NCI-H2081 treated with DMSO at 0.1 percent for 48 hours (cell line): ENCODE data around the gene LYPD4.
A peak's percentile ranks its signal among the peaks of the same experiment; 100 is the strongest.
"Not testable (repeated sequence)": the region's sequence is repeated elsewhere in the genome, so short reads cannot be mapped to it uniquely, and the experiment has no call there.

Source experiments
- DNase-seq: peaks from one replicate; lab custom pipeline; 2025; lab: John Stamatoyannopoulos, UW

LYPD4 gene, protein sequence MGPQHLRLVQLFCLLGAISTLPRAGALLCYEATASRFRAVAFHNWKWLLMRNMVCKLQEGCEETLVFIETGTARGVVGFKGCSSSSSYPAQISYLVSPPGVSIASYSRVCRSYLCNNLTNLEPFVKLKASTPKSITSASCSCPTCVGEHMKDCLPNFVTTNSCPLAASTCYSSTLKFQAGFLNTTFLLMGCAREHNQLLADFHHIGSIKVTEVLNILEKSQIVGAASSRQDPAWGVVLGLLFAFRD

GRCh38 chr19:41844601-41845000, at the start of gene LYPD4:
TSS of gene LYPD4 (minus strand) at chr19:41844683. CDS start at chr19:41839285, 5,398 bp downstream.
- no peak for DNase-seq

DNA sequence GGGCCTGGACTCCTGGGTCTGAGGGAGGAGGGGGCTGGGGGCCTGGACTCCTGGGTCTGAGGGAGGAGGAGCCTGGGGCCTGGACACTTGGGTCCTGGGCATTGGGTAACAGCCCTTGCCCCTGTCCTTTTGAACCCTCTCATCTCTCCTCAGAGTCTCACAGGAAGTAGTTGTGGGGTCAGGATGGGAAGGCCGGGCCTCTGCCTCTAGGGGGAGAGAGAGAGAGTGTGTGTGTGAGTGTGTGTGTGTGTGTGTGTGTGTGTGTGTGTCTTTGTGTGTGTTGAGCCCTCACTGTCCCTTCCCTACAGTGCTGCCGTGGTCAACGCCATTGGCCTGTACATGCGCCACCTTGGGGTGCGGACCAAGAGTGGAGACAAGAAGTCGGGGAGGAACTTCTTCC, 49.4 kb upstream of the LYPD4 start:
- no peak for DNase-seq

GRCh38 chr19:41892173-41892902, 47.9 kb upstream of the LYPD4 start:
- no peak for DNase-seq

GRCh38 chr19:41890936-41891335, 46.5 kb upstream of the LYPD4 start:
- no peak for DNase-seq

GRCh38 chr19:41889896-41890295, 45.4 kb upstream of the LYPD4 start:
- no peak for DNase-seq

- DNase-seq, result no peak
These were observed 44.4 kb upstream of the LYPD4 start for GRCh38 chr19:41888926-41889325.

GRCh38 chr19:41887711-41888382, 43.4 kb upstream of the LYPD4 start:
- DNase-seq, result no peak

GRCh38 chr19:41886761-41887710, 42.6 kb upstream of the LYPD4 start:
- no peak for DNase-seq

- DNase-seq, result peak; percentile 79
These were observed 39.6 kb upstream of the LYPD4 start for GRCh38 chr19:41883821-41884733.

DNA sequence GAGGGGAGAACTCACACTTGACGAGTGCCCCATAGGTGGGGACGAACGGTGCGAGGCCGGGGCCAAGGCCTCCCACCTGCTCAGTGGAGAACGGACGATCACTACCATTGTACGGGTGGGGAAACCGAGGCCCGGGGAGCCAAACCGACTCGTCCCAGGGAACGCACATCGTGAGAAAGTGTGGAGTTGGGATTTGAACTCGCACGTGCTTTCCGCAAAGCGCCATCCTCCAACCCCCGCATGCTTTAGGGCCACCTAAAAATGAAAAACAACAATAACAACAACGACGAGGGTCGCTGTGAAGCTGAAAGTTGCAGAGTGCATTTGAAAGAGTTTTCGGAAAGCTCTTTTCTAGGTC, 39.0 kb upstream of the LYPD4 start:
- DNase-seq, result no peak

DNA sequence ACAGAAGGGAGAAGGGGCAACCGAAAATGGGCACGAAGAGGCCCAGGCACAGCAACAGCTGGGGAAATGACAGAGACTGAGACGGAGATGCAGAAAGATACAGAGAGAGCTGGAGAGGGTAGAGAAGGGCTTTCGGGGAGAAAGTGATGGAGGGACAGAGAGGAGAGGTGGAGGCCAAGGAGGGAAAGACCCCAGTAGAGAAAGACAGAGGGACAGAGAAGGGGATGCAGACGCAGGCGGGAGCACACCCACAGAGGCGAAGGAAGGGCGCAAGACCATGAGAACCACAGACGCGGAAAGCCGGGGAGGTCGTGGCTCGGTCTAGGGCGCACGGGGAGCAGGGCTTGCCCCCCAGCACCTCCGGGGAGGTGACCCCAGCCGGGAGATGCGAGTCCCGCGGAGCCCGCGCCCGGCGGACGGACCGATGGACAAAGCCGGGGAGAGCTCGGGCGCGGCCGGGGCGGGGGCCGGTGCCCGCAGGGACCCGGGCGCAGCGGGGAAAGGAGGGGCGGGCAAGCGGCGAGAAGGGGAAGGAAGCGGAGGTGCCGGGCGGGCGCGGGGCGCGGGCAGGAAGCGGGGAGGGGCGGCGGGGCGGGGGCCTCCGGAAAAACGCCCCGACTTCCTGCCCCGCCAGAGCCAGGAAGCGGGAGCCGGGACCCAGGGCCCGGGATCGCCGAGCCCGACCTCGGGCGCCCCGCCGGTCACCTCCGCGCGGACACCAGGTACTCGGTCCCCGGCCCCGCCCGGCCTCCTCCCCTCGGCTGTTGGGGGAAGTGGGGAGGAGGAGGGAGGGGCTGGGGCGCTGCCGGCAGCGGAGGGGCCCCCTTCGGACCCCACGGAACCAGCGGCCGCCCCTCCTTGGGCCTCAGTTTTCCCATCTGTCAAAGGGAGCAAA, 38.3 kb upstream of the LYPD4 start, which contains the start of gene ARHGEF1:
Gene ARHGEF1, plus strand, starts transcription at position 617 of the 895 bp plus-strand sequence. CDS start 4,899 bp downstream, outside the sequence.
- DNase-seq, result no peak

DNA sequence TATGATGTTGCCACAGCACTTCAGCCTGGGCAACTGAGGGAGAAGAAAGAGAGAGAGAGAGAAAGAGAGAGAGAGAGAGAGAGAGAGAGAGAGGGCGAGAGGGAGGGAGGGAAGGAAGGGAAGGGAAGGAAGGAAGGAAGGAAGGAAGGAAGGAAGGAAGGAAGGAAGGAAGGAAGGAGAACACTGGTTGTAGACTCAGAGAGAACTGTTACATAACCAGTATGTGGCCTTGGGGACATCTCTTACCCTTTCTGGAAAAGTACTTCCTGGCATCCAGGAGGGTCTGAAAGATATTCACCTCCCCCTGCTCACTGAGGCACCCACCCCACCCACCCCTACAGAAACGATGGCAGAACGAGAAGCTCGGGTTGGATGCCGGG, 35.8 kb upstream of the LYPD4 start:
- DNase-seq, result no peak

DNA sequence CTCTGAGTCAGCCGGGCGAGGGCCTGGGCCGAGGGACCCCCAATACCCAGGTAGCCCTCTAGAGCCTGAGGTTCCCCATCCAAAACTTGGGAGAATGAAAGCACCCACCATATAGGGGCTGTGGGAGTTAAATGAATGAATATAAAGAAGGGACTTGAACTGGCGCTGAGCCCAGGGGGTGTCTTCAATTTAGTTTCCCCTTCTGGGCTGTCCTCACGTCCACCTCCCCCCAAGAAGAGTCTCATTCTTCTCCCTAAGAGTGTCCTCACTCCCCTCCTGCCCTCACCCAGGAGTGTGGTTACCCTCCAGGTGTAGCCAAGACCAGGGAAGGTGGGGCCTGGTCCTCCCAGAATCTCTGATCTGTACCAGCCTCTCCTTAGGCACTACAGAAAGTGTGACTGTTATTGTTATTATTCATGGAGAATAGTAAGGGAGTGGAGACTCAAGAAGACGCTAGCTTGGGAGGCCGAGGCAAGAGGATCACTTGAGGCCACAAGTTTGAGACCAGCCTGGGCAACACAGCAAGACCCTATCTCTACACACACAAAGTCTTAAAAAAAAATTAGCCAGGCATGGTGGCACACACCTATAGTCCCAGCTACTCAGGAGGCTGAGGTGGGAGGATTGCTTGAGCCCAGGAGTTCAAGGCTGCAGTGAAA, 35.3 kb upstream of the LYPD4 start:
- DNase-seq, result no peak

GRCh38 chr19:41879080-41879479, 34.6 kb upstream of the LYPD4 start:
- no peak for DNase-seq

DNA sequence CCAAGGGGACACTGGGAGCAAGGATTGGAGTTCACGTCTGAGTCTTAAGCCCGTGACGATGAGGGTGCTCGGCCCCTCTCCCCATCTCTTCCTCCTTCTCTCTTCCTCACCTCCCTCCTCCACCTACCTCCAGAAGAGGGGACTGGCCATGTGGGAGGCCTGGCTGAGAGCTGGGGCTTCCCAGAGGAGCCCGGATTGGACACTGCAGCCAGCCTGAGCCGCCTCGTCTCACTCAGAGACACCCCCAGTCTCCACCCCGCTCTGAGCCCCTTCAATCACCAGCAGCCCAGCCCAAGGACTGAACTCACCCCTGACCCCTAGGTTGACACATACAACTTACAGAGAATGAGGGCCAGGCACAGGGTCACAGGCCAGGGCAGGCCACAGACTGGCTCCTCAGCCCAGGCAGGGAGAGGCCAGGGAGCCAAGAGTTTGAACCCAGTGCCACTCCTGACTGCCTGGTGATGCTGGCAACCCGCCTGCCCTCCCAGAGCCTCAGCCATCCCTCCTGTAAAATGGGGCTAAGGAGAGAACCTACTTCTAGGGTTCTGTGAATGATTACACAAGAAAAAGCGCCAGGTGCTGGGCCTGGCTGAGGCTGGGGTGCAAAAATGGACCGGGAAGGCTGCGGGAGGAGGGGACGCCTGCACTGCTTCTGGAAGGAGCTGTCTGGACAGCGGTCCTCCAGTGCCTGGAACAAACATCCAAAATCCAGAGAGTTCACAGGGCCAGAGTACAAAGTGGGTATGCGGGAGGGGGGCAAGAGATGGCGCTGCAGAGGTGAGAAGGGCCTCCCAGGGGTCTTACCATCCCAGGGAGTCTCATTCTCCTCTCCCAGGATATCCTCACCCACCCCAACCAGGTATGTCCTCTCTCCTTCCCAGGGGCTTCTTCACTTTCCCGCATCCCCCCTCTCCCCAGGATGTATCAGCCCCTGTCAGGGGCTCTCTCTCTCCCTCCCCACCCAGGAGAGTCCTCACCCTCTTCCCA, 33.7 kb upstream of the LYPD4 start:
- DNase-seq, result no peak

DNA sequence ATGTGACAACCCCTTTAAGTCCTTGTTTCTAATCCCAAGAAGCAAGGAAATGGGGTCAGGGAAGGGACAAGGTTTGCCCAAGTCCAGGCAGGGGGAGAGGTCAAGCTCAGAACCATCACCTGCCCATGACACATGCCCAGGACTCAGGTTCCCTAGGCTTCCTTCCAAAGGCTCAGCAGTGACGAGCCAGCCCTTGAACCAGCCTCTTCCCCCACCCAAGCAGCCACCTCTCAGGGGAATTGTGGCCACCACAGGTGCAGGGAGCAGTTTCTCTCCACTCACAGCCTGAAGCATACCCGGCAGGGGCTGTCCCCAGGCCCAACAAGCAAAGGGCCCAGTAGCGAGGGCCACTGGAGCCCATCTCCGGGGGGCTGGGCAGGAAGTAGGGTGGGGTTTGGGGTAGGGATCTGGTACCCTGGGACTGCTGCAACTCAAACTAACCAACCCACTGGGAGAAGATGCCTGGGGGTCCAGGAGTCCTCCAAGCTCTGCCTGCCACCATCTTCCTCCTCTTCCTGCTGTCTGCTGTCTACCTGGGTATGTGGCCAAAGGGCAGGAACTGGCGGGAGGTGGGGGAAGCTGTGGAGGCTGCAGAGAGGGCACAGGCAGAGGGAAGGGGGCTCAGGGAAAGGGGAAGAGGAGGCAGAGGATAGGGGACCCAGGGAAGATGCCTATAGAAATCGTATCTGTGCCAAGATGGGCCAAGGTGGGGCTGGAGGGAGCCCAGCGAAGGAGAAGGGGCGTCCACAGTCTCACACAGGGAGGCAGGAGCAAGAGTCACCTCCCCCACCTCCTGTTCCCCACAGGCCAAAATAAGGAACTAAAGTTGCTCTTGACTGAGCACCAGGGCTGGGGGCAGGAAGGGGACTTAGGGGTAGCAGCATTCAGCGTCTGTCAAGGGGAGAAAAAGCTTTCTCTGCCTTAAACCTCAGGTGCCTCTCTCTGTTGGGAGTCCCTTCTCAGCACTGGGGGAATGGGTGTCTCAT, 32.7 kb upstream of the LYPD4 start, which contains the start of gene CD79A:
Gene CD79A, plus strand, starts transcription at position 433 of the 986 bp plus-strand sequence. Its CDS starts 26 bp downstream, at position 459.
- DNase-seq, result no peak

GRCh38 chr19:41875973-41876372, 31.5 kb upstream of the LYPD4 start:
- DNase-seq, result not testable (repeated sequence)
